ENCODE results near the gene FLACC1. TPM values are rescaled to one million over a fixed set of nuclear protein-coding genes. Genes with fewer than 3 reads are reported as not detected.

Gene FLACC1
- total and polyA plus RNA-seq, 2 of the 8 experiments (the other 6 are each of a cell fraction or from before 2014, with no cell fraction given), result 0.58 TPM; not detected in 1

DNA sequence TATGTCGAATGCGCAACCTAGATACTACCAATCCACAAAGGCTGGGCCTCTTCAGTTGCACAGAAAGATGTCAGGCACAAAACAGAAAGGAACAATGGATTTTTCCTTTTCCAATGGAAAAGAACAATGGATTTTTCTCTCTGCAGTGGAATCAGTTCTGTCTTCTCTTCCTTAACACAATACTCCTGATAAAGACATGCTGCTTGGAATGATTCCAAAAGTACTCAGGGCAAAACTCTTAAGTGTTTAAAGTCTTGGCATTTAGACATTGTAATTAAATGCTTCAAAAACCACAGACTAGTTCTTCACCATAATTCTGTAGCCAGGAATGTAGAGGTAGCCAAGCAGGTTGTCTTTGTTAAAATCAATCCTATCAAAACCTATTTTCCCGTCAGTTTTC, 46.7 kb upstream of the FLACC1 start:
- ChIA-PET POLR2A (ENCODE audit: partially characterized antibody) (no interaction called here), CTCF (ENCODE audit: partially characterized antibody) (interaction anchor here (1.0 to 1.9 kb wide), 4 partner anchors 10 to 171 kb away, joined by 3 to 4 read pairs (median 3); no protein-coding TSS in a partner anchor)
- no peaks in the 10 kb centered on the region; a peak in 1 of 8 replicates for H3K36me3 ChIP-seq (ENCODE audit: control insufficient read depth in 2 of 4, insufficient read depth in 4 of 4, low read length in 3 of 4)
- H4K5ac ChIP-seq (ENCODE audit: insufficient read length, low read depth, low read length), result no peak overlapping the region
- no peak overlapping the region for H3K9ac ChIP-seq (replicated peaks in 1 of 4; ENCODE audit: extremely low read depth in 1 of 4, low read depth in 3 of 4, low read length in 3 of 4)
- no peaks in the 10 kb centered on the region for H3K27me3 ChIP-seq (replicated peaks in 1 of 4; ENCODE audit: control insufficient read depth in 3 of 4, extremely low read depth in 1 of 4, insufficient read depth in 3 of 4, low read length in 3 of 4)
- H2BK120ac ChIP-seq (replicated peaks; ENCODE audit: low read depth, low read length), result no peak overlapping the region
- H3K4ac ChIP-seq (replicated peaks; ENCODE audit: insufficient read length, low read depth, low read length), result no peak overlapping the region
- H3K27ac ChIP-seq (ENCODE audit: low read depth, low read length), result no peak overlapping the region
- no peaks in the 10 kb centered on the region for H3K4me1 ChIP-seq (replicated peaks in 1 of 4; ENCODE audit: control insufficient read depth in 3 of 4, insufficient read depth in 4 of 4, low read length in 3 of 4)
- no peak overlapping the region for H3K14ac ChIP-seq (ENCODE audit: insufficient read length)
- FAIRE-seq (no peak), DNase-seq (ENCODE audit: low read depth in 1 of 2, low spot score in 2 of 2) (no peak)
- no peak overlapping the region for H2BK20ac ChIP-seq (ENCODE audit: low read length)
- H4K91ac ChIP-seq (replicated peaks; ENCODE audit: insufficient read length, low read length), result no peak overlapping the region
- no peaks in the 10 kb centered on the region for H3K23me2 ChIP-seq (ENCODE audit: low read depth, low read length)
- H2BK5ac ChIP-seq (ENCODE audit: low read depth, low read length), result no peak overlapping the region
- H3K18ac ChIP-seq (ENCODE audit: extremely low read depth, low read length), result no peak overlapping the region
- no peak overlapping the region for H2AFZ ChIP-seq (ENCODE audit: low read length)
- no peaks in the 10 kb centered on the region for H3K79me2 ChIP-seq (ENCODE audit: control insufficient read depth in 1 of 2, insufficient read depth in 2 of 2, low read length in 2 of 2)
- H3K56ac ChIP-seq (replicated peaks; ENCODE audit: insufficient read length, low read depth, low read length), result no peak overlapping the region
- H4K8ac ChIP-seq (ENCODE audit: extremely low read depth, insufficient read depth, low read length), result no peak overlapping the region
- H3K4me2 ChIP-seq (ENCODE audit: insufficient read depth in 1 of 2, low read depth in 2 of 2, low read length in 2 of 2), result no peak overlapping the region
- no peaks in the 10 kb centered on the region for H3K9me3 ChIP-seq (ENCODE audit: insufficient read depth in 2 of 2, low read depth in 1 of 2, low read length in 1 of 2)
- no peak overlapping the region for H2BK15ac ChIP-seq (ENCODE audit: low read length)
- peaks cover 0 to 2% of the 10 kb centered on the region in 2 experiments for H4K20me1 ChIP-seq (replicated peaks in 1 of 2; ENCODE audit: control insufficient read depth in 1 of 2, insufficient read depth in 2 of 2, low read length in 2 of 2)
- no peak overlapping the region for H3K4me3 ChIP-seq (ENCODE audit: extremely low read depth in 1 of 4, insufficient read depth in 2 of 4, low read depth in 3 of 4, low read length in 4 of 4)
- H2BK12ac ChIP-seq (ENCODE audit: low read depth, low read length), result no peak overlapping the region
- no peaks in the 10 kb centered on the region for H3K79me1 ChIP-seq (ENCODE audit: low read depth, low read length)
- H3K23ac ChIP-seq (ENCODE audit: insufficient read length), result no peak overlapping the region
- WGBS, 2 experiments (ENCODE audit: extremely low coverage in 1 of 2, insufficient coverage in 1 of 2, insufficient read length in 1 of 2, insufficient replicate concordance in 2 of 2, low coverage in 1 of 2, low lambda C conversion rate in 2 of 2, missing lambda C conversion rate in 1 of 2), result 93% methylated on average over 3 of the region's 3 CpGs; no CpG with 5 or more reads in 1 of the 2 experiments
- no peak overlapping the region for H2AK5ac ChIP-seq (ENCODE audit: low read depth, low read length)
- TF ChIP-seq RNF2 (IDR thresholded peaks at IDR 0.05; ENCODE audit: borderline replicate concordance, low read depth, low read length, missing control alignments, poor library complexity, severe bottlenecking) (no peak), CTBP2 (IDR thresholded peaks at IDR 0.05; ENCODE audit: borderline replicate concordance, insufficient read depth, insufficient read length, low read length) (no peak), CHD2 (IDR thresholded peaks at IDR 0.05; ENCODE audit: low read length) (no peak), TAF7 (optimal IDR thresholded peaks at IDR 0.05; ENCODE audit: borderline replicate concordance, low read depth, low read length) (no peak), EP300 (IDR thresholded peaks at IDR 0.05; ENCODE audit: borderline replicate concordance in 1 of 2, low read depth in 2 of 2, low read length in 2 of 2) (no peak), GABPA (IDR thresholded peaks at IDR 0.05; ENCODE audit: borderline replicate concordance, insufficient read depth, low read length) (no peak), CREB1 (IDR thresholded peaks at IDR 0.05) (no peak), EZH2 (IDR thresholded peaks at IDR 0.05; ENCODE audit: low read depth, low read length, severe bottlenecking) (no peak), BRCA1 (IDR thresholded peaks at IDR 0.05; ENCODE audit: low read depth, low read length) (no peak), ZNF274 (IDR thresholded peaks at IDR 0.05; ENCODE audit: borderline replicate concordance, extremely low read depth, low read length) (no peak), NANOG (IDR thresholded peaks at IDR 0.05; ENCODE audit: insufficient read depth, low read depth, low read length, poor library complexity, severe bottlenecking) (no peak)
- TF ChIP-seq, protein P1, sequence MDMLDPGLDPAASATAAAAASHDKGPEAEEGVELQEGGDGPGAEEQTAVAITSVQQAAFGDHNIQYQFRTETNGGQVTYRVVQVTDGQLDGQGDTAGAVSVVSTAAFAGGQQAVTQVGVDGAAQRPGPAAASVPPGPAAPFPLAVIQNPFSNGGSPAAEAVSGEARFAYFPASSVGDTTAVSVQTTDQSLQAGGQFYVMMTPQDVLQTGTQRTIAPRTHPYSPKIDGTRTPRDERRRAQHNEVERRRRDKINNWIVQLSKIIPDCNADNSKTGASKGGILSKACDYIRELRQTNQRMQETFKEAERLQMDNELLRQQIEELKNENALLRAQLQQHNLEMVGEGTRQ (IDR thresholded peaks at IDR 0.05; ENCODE audit: low read length), result no peak

Data from H1 (cell line).